ENCODE data around the gene CIITA.

CIITA gene

DNA sequence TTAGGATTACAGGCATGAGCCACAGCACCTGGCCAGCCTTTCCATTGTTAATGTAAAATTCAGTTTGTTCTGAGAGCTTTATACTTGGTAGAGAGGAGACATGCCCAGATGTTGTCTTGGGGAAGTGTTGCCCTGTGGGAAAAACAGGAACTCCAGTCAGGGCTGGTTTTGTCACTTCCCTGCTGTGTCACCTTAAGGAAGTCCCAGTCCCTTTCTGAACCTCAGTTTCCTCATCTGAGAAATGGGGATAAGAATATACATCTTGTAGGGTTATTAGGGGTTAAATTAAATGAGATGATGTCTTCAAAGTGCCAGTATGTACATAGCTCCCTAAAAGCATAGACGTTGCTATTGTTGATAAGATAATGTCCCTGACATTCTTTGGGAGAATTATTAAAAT, 92.6 kb downstream of the CIITA start:
- DNase-seq (ENCODE audit: low read depth), result no peak
- TF ChIP-seq, protein P1, sequence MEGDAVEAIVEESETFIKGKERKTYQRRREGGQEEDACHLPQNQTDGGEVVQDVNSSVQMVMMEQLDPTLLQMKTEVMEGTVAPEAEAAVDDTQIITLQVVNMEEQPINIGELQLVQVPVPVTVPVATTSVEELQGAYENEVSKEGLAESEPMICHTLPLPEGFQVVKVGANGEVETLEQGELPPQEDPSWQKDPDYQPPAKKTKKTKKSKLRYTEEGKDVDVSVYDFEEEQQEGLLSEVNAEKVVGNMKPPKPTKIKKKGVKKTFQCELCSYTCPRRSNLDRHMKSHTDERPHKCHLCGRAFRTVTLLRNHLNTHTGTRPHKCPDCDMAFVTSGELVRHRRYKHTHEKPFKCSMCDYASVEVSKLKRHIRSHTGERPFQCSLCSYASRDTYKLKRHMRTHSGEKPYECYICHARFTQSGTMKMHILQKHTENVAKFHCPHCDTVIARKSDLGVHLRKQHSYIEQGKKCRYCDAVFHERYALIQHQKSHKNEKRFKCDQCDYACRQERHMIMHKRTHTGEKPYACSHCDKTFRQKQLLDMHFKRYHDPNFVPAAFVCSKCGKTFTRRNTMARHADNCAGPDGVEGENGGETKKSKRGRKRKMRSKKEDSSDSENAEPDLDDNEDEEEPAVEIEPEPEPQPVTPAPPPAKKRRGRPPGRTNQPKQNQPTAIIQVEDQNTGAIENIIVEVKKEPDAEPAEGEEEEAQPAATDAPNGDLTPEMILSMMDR (IDR thresholded peaks at IDR 0.05; ENCODE audit: insufficient read depth, low read depth, low read length, missing control alignments), result no peak
- no peak overlapping the region for H3K4me3 ChIP-seq (ENCODE audit: low read length)

DNA sequence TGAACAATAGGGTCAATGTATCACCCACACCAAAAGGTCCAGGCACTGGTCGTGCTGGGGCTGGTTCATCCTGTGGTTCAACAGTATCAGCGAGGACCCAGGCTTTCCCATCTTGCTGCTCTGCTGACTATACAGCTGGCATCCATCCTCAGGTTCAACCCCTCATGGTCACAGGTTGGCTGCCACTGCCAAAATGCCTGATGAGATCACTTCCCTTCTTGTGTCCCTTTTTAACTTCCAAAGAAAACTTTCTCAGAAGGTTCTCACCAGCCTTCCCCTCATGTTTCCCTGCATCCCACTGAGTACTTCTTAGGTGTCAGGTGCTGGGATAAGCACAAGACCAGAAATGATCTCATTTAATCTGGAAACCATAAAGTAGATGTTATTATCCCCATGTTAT, 93.1 kb downstream of the CIITA start:
- no peak overlapping the region for H3K4me3 ChIP-seq (ENCODE audit: low read length)
- TF ChIP-seq, protein P1 (IDR thresholded peaks at IDR 0.05; ENCODE audit: insufficient read depth, low read depth, low read length, missing control alignments), result no peak
- DNase-seq (ENCODE audit: low read depth), result no peak

DNA sequence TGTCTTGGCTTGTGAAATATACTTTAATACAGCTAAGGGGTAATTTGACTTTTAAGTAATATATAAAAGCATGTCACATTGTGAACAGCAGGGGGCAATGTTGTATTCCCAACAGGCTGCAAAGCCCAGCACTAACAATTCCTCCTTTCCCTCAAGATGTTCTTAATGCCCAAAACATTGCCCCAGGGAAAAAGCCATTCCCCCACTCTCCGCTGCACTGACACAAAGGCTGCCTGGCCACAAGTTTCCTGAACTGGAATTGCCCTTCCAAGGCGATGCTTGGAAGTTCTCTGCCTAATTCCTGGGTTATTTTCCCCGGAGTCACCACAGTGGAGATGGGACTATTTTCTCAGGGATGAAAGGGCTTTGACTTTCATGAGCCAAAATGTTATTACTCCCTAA, 94.6 kb downstream of the CIITA start:
- no peak overlapping the region for H3K4me3 ChIP-seq (ENCODE audit: low read length)
- TF ChIP-seq, protein P1 (IDR thresholded peaks at IDR 0.05; ENCODE audit: insufficient read depth, low read depth, low read length, missing control alignments), result peak; percentile 69
- DNase-seq (ENCODE audit: low read depth), result peak; percentile 80

DNA sequence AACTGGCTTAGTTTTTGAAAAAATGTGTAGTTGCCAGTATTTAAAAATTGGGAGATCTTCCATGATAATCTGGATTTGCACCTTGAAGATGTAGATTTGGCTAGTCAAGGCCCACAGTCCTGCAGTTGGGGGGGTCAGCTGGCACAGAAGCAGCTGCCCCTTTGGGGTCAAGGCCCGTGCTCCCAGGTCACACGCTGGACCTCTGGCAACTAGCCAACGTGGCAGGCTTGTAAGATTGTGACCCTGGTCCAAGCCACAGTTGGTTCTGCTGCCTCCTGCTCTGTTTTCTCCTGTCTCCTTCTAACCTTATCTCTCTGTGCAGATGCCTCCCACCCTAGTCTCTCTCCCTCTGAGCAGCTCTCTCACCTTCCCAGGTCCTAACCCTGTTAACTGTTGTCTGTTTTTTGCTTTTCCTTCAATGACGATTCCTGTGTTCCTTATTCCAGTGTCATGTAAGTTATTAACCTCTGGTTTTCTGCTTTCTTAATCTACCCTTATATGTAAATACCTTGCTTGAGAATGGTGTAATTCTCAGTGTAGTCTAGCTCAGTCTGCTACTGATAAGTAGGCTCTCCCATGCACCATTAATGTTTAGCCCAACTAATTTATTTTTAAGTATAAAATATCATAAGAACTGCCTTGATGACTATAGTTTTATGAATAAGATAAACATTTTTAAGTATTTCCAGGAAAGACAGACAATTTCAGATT, 95.3 kb downstream of the CIITA start:
- TF ChIP-seq, protein P1 (IDR thresholded peaks at IDR 0.05; ENCODE audit: insufficient read depth, low read depth, low read length, missing control alignments), result no peak
- no peak overlapping the region for H3K4me3 ChIP-seq (ENCODE audit: low read length)
- no peak for DNase-seq (ENCODE audit: low read depth)

DNA sequence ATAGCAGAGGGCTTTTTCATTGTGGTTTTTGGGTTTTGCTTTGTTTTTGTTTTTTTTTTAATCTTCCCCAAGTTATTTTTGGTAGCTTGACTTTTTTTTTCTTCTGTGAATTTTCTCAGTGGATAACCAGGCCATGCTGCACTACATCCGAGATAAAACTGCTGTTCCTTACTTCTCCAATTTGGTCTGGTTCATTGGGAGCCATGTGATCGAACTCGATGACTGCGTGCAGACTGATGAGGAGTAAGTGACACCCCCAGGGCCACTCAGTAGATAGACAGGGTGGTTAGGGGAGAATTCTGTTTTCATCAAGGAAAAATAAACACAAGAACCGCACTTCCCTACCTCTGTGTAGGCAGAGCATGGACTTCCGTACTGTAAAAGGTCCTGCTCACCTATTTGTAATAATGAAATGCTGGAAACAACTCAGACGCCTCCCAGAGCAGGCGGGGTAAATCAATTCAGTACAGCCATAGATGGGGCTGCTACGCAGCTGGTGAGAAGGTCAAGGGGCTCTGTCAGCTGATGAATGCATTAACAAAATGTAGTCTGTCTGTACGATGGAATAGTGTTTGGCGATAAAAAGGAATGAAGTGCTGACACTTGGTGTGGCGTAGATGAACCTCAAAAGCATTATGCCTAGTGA, 95.9 kb downstream of the CIITA start:
- no peak for DNase-seq (ENCODE audit: low read depth)
- H3K4me3 ChIP-seq (ENCODE audit: low read length), result no peak overlapping the region
- TF ChIP-seq, protein P1 (IDR thresholded peaks at IDR 0.05; ENCODE audit: insufficient read depth, low read depth, low read length, missing control alignments), result no peak

DNA sequence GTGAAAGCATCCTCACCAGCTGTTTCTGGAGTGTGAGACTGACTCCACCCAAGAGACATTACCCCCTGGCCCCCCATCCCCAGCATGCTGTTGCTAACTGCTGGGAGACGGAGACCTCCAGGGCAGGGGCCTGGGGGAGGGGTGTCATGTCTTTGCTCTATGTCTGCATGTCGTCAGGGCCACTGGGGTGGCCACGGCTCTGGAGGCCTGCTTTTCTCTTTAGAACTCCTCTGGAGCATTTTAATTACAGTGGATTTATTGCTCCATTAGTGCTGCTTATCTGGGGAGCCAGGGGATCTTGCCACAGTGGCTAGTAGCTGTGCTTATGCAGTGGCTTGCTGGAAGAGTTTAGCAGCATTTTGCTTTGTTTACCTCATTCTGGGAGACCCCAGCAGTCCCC, 99.6 kb downstream of the CIITA start:
- no peak for DNase-seq (ENCODE audit: low read depth)
- TF ChIP-seq, protein P1 (IDR thresholded peaks at IDR 0.05; ENCODE audit: insufficient read depth, low read depth, low read length, missing control alignments), result no peak
- H3K4me3 ChIP-seq (ENCODE audit: low read length), result no peak overlapping the region

DNA sequence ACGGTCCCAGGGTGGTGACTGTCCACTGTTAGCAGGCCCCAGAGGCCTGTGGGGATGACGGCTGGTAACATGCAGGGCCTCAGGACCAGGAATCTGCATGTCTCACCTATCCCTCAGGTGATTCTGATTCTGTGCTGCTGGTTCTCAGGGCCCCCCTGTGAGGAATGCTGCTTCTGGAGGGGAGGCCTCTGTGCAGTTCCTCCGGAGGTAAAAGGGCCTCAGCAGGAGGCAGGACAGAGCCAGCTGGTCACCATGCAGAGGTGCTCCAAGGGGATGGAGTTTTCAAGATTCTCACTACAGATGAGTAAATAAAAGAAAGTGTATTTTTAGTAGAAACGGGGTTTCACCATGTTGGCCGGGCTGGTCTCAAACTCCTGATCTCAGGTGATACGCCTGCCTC, 101.1 kb downstream of the CIITA start:
- no peak for DNase-seq (ENCODE audit: low read depth)
- H3K4me3 ChIP-seq (ENCODE audit: low read length), result no peak overlapping the region
- TF ChIP-seq, protein P1 (IDR thresholded peaks at IDR 0.05; ENCODE audit: insufficient read depth, low read depth, low read length, missing control alignments), result no peak
